Measurements from ENCODE around the gene SCGB1C1.

DNA sequence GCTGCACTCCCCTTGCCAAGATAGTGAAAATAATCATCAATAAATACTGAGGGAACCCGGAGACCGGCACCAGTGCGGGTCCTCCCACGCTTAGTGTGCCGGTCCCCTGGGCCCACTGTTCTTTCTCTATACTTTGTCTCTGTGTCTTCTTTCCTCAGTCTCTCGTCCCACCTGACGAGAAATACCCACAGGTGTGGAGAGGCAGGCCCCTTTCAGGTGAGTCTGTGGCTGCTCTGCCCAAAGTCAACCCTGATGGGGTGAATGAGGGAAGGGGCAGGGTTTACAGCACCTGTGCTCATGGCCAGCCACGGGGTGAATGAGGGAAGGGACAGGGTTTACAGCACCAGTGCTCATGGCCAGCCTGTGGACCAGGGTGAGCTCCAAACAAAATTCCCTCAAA, 9.6 kb downstream of the SCGB1C1 start:
- TF ChIP-seq, protein P1, sequence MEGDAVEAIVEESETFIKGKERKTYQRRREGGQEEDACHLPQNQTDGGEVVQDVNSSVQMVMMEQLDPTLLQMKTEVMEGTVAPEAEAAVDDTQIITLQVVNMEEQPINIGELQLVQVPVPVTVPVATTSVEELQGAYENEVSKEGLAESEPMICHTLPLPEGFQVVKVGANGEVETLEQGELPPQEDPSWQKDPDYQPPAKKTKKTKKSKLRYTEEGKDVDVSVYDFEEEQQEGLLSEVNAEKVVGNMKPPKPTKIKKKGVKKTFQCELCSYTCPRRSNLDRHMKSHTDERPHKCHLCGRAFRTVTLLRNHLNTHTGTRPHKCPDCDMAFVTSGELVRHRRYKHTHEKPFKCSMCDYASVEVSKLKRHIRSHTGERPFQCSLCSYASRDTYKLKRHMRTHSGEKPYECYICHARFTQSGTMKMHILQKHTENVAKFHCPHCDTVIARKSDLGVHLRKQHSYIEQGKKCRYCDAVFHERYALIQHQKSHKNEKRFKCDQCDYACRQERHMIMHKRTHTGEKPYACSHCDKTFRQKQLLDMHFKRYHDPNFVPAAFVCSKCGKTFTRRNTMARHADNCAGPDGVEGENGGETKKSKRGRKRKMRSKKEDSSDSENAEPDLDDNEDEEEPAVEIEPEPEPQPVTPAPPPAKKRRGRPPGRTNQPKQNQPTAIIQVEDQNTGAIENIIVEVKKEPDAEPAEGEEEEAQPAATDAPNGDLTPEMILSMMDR (IDR thresholded peaks at IDR 0.05; ENCODE audit: low read length), result no peak
- no peak for TF ChIP-seq EZH2phosphoT487 (IDR thresholded peaks at IDR 0.05; ENCODE audit: low read length)
- no peak for TF ChIP-seq EZH2 (optimal IDR thresholded peaks at IDR 0.05; ENCODE audit: low read depth, low read length)

All from MM.1S (cell line).